RWPE1 (cell line): ENCODE results near the gene OGDH.

Source experiments
- CTCF ChIA-PET: fragments of 350-600 bp; sonication (Branson Sonifier 250); formaldehyde crosslinking; extraction: SDS; loops from one replicate; lab custom pipeline; 2021; lab: Yijun Ruan, JAX
- POLR2A ChIA-PET: fragments of 400-600 bp; formaldehyde crosslinking; extraction: SDS; loops from one replicate; lab custom pipeline; 2020; ENCODE audit warnings: antibody characterized with exemption; ENCODE audit not compliant: low non-redundant PET; lab: Yijun Ruan, JAX
- DNase-seq: peaks from one replicate; pipeline ENCODE4 v3.0.0; 2012; ENCODE audit warnings: low spot score
- H3K27ac ChIP-seq: fragments of 450-650 bp; 2 replicates; pipeline ENCODE4 v1.5.1; 2017
- CTCF ChIP-seq: fragments of 450-650 bp; conservative IDR thresholded peaks from 2 replicates; pipeline ENCODE4 v1.5.1; 2017; ENCODE audit warnings: low read depth, mild to moderate bottlenecking

Gene OGDH

GRCh38 chr7:44750921-44751571 lies 144.6 kb downstream of the OGDH start:
- CTCF ChIA-PET, result no interaction called here
- POLR2A ChIA-PET, result no interaction called here
- TF ChIP-seq CTCF, result no peak
- H3K27ac ChIP-seq, result peak overlapping the region; percentile 43
- DNase-seq, result no peak

GRCh38 chr7:44752822-44753221 lies 146.4 kb downstream of the OGDH start:
- ChIA-PET POLR2A (no interaction called here), CTCF (no interaction called here)
- DNase-seq, result no peak
- no peak overlapping the region for H3K27ac ChIP-seq
- TF ChIP-seq CTCF, result no peak

- no peak for TF ChIP-seq CTCF
- no peak for DNase-seq
- peak overlapping the region; percentile 77 for H3K27ac ChIP-seq
- POLR2A ChIA-PET, result no interaction called here
- CTCF ChIA-PET, result no interaction called here
Measured at GRCh38 chr7:44754802-44755697, 148.6 kb downstream of the OGDH start.

- CTCF ChIA-PET, result no interaction called here
- POLR2A ChIA-PET, result no interaction called here
- peak overlapping the region; percentile 77 for H3K27ac ChIP-seq
- DNase-seq, result no peak
- TF ChIP-seq CTCF, result no peak
Measured at GRCh38 chr7:44755698-44756627, 149.5 kb downstream of the OGDH start.

GRCh38 chr7:44756904-44757303 lies 150.5 kb downstream of the OGDH start:
- DNase-seq, result no peak
- TF ChIP-seq CTCF, result no peak
- ChIA-PET CTCF (no interaction called here), POLR2A (no interaction called here)
- peak overlapping the region; percentile 77 for H3K27ac ChIP-seq

- H3K27ac ChIP-seq, result peak overlapping the region; percentile 77
- POLR2A ChIA-PET, result no interaction called here
- TF ChIP-seq CTCF, result no peak
- CTCF ChIA-PET, result no interaction called here
- no peak for DNase-seq
Measured at GRCh38 chr7:44757311-44757710, 150.9 kb downstream of the OGDH start.
